SK-N-SH treated with all-trans-retinoic acid at 6 μM for 48 hours (cell line): ENCODE data around the gene RETREG1.

ENCODE experiments used
- ESRRG ChIP-seq: fragments of 250-450 bp; sonication (Bioruptor Pico); IDR thresholded peaks from 2 replicates; pipeline ENCODE4 v1.6.1; 2021; ENCODE audit warnings: mild to moderate bottlenecking
- GLIS3 ChIP-seq: fragments of 250-450 bp; sonication (Bioruptor Pico); IDR thresholded peaks from 2 replicates; pipeline ENCODE4 v1.5.0; 2020; ENCODE audit warnings: mild to moderate bottlenecking, moderate library complexity
- ISL1 ChIP-seq: fragments of 250-450 bp; sonication (Bioruptor Pico); IDR thresholded peaks from 2 replicates; pipeline ENCODE4 v2.1.2; 2022; ENCODE audit warnings: mild to moderate bottlenecking, moderate library complexity
- OSR1 ChIP-seq: fragments of 250-450 bp; sonication (Bioruptor Pico); IDR thresholded peaks from 2 replicates; pipeline ENCODE4 v1.8.0; 2022; ENCODE audit warnings: moderate library complexity, mild to moderate bottlenecking, inconsistent platforms
- PPARA ChIP-seq: fragments of 250-450 bp; sonication (Bioruptor Pico); IDR thresholded peaks from 2 replicates; pipeline ENCODE4 v1.5.0; 2020; ENCODE audit warnings: mild to moderate bottlenecking, borderline replicate concordance
- TOX ChIP-seq: fragments of 250-450 bp; sonication (Bioruptor Pico); IDR thresholded peaks from 2 replicates; pipeline ENCODE4 v1.8.0; 2021; ENCODE audit warnings: mild to moderate bottlenecking, moderate library complexity, borderline replicate concordance
- ZC3H10 ChIP-seq: fragments of 250-450 bp; sonication (Bioruptor Pico); IDR thresholded peaks from 2 replicates; pipeline ENCODE4 v1.5.1; 2021; ENCODE audit warnings: mild to moderate bottlenecking, moderate library complexity
- ZFP3 ChIP-seq: fragments of 250-450 bp; sonication (Bioruptor Pico); IDR thresholded peaks from 2 replicates; pipeline ENCODE4 v1.5.0; 2020; ENCODE audit warnings: mild to moderate bottlenecking, moderate library complexity
- ZFP30 ChIP-seq: fragments of 450-650 bp; formaldehyde crosslinking; IDR thresholded peaks from 2 replicates; pipeline ENCODE4 v1.5.0; 2022; ENCODE audit warnings: mild to moderate bottlenecking, moderate library complexity
- TF ChIP-seq, protein P1 (sequence below): fragments of 250-450 bp; sonication (Bioruptor Pico); IDR thresholded peaks from 2 replicates; pipeline ENCODE4 v1.5.0; 2020; ENCODE audit warnings: mild to moderate bottlenecking, moderate library complexity
- TF ChIP-seq, protein P2 (sequence below): fragments of 250-450 bp; sonication (Bioruptor Pico); IDR thresholded peaks from 2 replicates; pipeline ENCODE4 v1.8.0; 2021; ENCODE audit warnings: low read depth, mild to moderate bottlenecking, moderate library complexity, borderline replicate concordance
- TF ChIP-seq, protein P3 (sequence below): fragments of 250-450 bp; sonication (Bioruptor Pico); IDR thresholded peaks from 2 replicates; pipeline ENCODE4 v1.8.0; 2020; ENCODE audit warnings: mild to moderate bottlenecking, moderate library complexity, borderline replicate concordance
- TF ChIP-seq, protein P4 (sequence below): fragments of 250-450 bp; sonication (Bioruptor Pico); IDR thresholded peaks from 2 replicates; pipeline ENCODE4 v1.5.1; 2021; ENCODE audit warnings: mild to moderate bottlenecking, moderate library complexity

DNA sequence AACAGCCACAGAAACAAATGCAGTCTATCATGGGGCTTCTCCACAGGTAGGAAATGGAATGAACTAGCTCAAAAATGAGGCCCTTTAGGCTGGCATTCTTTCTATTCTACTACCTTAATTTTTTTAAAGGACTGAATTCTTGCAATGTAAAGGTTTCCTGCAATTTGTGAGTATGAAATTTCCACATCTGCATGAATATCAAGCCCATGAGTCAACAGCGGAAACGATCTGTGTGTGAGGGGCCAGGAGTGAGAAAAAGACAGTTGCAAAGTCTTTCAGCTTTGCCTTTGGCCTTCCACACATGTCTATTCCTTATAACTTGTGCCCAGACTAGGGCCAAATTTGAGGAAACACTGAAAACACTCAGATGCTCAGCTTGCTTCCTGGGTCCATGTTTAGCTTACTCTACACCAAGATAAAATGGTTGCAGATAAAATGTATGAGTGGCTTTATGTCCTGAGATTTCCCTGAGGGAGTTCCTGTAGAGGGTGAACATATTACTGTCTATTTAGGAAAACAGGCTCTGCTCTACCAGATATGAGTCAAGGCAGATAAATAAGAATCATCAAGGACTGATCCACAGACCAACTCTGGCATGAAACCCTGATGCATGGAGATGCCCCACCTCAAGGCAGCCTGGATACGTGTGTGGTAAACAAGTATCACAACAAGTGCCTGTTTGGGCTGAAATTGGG, 46.5 kb downstream of the RETREG1 start:
- TF ChIP-seq, protein P1, sequence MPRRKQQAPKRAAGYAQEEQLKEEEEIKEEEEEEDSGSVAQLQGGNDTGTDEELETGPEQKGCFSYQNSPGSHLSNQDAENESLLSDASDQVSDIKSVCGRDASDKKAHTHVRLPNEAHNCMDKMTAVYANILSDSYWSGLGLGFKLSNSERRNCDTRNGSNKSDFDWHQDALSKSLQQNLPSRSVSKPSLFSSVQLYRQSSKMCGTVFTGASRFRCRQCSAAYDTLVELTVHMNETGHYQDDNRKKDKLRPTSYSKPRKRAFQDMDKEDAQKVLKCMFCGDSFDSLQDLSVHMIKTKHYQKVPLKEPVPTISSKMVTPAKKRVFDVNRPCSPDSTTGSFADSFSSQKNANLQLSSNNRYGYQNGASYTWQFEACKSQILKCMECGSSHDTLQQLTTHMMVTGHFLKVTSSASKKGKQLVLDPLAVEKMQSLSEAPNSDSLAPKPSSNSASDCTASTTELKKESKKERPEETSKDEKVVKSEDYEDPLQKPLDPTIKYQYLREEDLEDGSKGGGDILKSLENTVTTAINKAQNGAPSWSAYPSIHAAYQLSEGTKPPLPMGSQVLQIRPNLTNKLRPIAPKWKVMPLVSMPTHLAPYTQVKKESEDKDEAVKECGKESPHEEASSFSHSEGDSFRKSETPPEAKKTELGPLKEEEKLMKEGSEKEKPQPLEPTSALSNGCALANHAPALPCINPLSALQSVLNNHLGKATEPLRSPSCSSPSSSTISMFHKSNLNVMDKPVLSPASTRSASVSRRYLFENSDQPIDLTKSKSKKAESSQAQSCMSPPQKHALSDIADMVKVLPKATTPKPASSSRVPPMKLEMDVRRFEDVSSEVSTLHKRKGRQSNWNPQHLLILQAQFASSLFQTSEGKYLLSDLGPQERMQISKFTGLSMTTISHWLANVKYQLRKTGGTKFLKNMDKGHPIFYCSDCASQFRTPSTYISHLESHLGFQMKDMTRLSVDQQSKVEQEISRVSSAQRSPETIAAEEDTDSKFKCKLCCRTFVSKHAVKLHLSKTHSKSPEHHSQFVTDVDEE (CRISPR knock-in tag), result no peak
- TF ChIP-seq ZC3H10, result no peak
- TF ChIP-seq GLIS3, result no peak
- TF ChIP-seq, protein P2, sequence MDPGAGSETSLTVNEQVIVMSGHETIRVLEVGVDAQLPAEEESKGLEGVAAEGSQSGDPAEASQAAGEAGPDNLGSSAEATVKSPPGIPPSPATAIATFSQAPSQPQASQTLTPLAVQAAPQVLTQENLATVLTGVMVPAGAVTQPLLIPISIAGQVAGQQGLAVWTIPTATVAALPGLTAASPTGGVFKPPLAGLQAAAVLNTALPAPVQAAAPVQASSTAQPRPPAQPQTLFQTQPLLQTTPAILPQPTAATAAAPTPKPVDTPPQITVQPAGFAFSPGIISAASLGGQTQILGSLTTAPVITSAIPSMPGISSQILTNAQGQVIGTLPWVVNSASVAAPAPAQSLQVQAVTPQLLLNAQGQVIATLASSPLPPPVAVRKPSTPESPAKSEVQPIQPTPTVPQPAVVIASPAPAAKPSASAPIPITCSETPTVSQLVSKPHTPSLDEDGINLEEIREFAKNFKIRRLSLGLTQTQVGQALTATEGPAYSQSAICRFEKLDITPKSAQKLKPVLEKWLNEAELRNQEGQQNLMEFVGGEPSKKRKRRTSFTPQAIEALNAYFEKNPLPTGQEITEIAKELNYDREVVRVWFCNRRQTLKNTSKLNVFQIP, result no peak
- TF ChIP-seq ZFP30 (CRISPR knock-in tag), result no peak
- no peak for TF ChIP-seq OSR1 (CRISPR knock-in tag)
- TF ChIP-seq TOX (CRISPR knock-in tag), result no peak
- TF ChIP-seq ISL1 (CRISPR knock-in tag), result no peak
- no peak for TF ChIP-seq ESRRG (CRISPR knock-in tag)
- TF ChIP-seq, protein P3, sequence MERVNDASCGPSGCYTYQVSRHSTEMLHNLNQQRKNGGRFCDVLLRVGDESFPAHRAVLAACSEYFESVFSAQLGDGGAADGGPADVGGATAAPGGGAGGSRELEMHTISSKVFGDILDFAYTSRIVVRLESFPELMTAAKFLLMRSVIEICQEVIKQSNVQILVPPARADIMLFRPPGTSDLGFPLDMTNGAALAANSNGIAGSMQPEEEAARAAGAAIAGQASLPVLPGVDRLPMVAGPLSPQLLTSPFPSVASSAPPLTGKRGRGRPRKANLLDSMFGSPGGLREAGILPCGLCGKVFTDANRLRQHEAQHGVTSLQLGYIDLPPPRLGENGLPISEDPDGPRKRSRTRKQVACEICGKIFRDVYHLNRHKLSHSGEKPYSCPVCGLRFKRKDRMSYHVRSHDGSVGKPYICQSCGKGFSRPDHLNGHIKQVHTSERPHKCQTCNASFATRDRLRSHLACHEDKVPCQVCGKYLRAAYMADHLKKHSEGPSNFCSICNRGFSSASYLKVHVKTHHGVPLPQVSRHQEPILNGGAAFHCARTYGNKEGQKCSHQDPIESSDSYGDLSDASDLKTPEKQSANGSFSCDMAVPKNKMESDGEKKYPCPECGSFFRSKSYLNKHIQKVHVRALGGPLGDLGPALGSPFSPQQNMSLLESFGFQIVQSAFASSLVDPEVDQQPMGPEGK (CRISPR knock-in tag), result no peak
- TF ChIP-seq, protein P4, sequence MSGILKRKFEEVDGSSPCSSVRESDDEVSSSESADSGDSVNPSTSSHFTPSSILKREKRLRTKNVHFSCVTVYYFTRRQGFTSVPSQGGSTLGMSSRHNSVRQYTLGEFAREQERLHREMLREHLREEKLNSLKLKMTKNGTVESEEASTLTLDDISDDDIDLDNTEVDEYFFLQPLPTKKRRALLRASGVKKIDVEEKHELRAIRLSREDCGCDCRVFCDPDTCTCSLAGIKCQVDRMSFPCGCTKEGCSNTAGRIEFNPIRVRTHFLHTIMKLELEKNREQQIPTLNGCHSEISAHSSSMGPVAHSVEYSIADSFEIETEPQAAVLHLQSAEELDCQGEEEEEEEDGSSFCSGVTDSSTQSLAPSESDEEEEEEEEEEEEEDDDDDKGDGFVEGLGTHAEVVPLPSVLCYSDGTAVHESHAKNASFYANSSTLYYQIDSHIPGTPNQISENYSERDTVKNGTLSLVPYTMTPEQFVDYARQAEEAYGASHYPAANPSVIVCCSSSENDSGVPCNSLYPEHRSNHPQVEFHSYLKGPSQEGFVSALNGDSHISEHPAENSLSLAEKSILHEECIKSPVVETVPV (CRISPR knock-in tag), result no peak
- TF ChIP-seq PPARA, result no peak
- no peak for TF ChIP-seq ZFP3
